Vagina (tissue), 2 donors: ENCODE measurements around the gene LIMK1. TPM values are rescaled to one million over a fixed set of nuclear protein-coding genes. Genes with fewer than 3 reads are reported as not detected.

Source experiments
- DNase-seq, 2 donors: peaks; one replicate each; pipeline ENCODE4 v3.0.0-alpha.2; 2017; ENCODE audit errors: extremely low spot score in 2 of 2
- H3K27ac ChIP-seq: fragments of 200-600 bp; sonication (generic); one replicate; pipeline ENCODE4 v1.5.1; 2019
- H3K27me3 ChIP-seq: fragments of 200-600 bp; sonication (generic); one replicate; pipeline ENCODE4 v1.5.1; 2019
- H3K36me3 ChIP-seq, 2 donors: fragments of 200-600 bp; sonication (generic); one replicate each; pipeline ENCODE4 v1.5.1; 2017 to 2019
- H3K4me1 ChIP-seq: fragments of 200-600 bp; sonication (generic); one replicate; pipeline ENCODE4 v1.5.1; 2019
- H3K4me3 ChIP-seq, 2 donors: fragments of 200-600 bp; sonication (generic); 1 replicate in 1 of 2; 2 replicates in 1 of 2; pipeline ENCODE4 v1.5.1; 2016 to 2019
- H3K9me3 ChIP-seq: fragments of 200-600 bp; sonication (generic); one replicate; pipeline ENCODE4 v1.5.1; 2019
- POLR2A ChIP-seq, 2 donors: fragments of 450-650 bp; IDR thresholded peaks; one replicate each; pipeline ENCODE4 v1.6.1; 2017; ENCODE audit warnings: antibody characterized with exemption in 2 of 2, mild to moderate bottlenecking in 2 of 2, moderate library complexity in 2 of 2
- POLR2AphosphoS5 ChIP-seq, 2 donors: sonication (generic); formaldehyde crosslinking; IDR thresholded peaks; one replicate each; pipeline ENCODE4 v1.9.0; 2017; ENCODE audit warnings: antibody characterized with exemption in 2 of 2, mild to moderate bottlenecking in 2 of 2, low read depth in 1 of 2; ENCODE audit not compliant: insufficient read depth in 1 of 2
- intact Hi-C: fragments of 100-400 bp; cut with DNase I; formaldehyde crosslinking; loops from one replicate; pipeline ENCODE4 v1.15.1; 2023
- total RNA-seq: library from RNA; depleted of rRNA; stranded (reverse); fragments of >200 nt; gene quantifications from one replicate; pipeline ENCODE4 v1.2.3, GENCODE V29; 2016
- TF ChIP-seq, protein P1 (sequence below), 3 experiments: fragments of 450-650 bp in 2 of 3; fragments of 200-600 bp in 1 of 3; sonication (generic) in 1 of 3; IDR thresholded peaks; one replicate each; pipeline ENCODE4 v1.5.1; 2017 to 2019; ENCODE audit warnings: antibody characterized with exemption in 3 of 3, mild to moderate bottlenecking in 2 of 3, moderate library complexity in 2 of 3

Gene LIMK1
- total RNA-seq, 1 donor from 2014 or later: 28.2 TPM

DNA sequence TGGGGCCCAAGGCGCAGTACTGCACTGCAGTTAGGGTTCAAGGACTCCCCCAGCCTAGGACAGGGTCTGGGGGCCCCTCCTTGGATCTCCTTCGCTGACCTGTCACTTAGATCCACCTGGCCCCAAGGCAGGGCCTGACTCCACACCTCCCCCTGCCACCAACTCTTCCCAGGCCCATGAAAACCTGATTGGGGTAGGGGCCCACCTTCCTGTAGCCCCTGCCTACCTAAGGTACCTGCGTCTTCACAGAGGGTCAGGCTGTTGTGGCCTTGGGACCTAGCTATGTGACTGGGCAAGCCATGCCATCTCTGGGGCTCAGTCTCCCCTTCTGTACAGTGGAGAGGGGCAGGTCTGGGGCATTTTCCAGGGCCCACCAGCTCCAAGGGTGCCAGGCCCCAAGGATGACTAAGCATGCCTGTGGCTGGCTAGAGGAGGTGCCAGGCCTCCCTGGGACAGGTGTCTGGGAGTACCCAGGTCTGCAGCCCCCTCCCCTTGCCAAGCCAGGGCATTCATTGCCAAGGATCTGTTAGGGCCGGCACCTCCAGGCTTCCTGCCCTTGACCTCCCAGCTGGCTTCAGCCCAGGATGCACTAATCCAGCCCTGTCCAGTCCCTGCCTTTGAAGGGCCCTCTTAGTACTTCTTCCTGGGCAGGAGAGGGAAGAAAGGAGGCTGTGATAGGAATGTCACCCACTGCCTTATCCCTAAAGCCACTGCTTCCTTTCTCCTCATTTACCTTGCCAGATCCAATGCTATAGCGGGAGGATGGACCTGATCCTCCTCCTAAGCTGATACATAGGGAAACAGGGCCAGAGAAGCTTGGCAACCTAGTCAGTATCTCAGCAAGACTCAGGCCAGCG, 1.3 kb downstream of the LIMK1 start:
- Histone ChIP-seq H3K36me3 (peaks cover 0 to 9% of the 10 kb centered on the region in 2 donors), H3K4me1 (peaks cover 23% of the 10 kb centered on the region), H3K4me3 (peak overlapping the region; percentile 71 to 99), H3K9me3 (no peaks in the 10 kb centered on the region), H3K27ac (peak overlapping the region; percentile 86), H3K27me3 (no peaks in the 10 kb centered on the region)
- DNase-seq: no peak
- TF ChIP-seq, protein P1, sequence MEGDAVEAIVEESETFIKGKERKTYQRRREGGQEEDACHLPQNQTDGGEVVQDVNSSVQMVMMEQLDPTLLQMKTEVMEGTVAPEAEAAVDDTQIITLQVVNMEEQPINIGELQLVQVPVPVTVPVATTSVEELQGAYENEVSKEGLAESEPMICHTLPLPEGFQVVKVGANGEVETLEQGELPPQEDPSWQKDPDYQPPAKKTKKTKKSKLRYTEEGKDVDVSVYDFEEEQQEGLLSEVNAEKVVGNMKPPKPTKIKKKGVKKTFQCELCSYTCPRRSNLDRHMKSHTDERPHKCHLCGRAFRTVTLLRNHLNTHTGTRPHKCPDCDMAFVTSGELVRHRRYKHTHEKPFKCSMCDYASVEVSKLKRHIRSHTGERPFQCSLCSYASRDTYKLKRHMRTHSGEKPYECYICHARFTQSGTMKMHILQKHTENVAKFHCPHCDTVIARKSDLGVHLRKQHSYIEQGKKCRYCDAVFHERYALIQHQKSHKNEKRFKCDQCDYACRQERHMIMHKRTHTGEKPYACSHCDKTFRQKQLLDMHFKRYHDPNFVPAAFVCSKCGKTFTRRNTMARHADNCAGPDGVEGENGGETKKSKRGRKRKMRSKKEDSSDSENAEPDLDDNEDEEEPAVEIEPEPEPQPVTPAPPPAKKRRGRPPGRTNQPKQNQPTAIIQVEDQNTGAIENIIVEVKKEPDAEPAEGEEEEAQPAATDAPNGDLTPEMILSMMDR (IDR thresholded peaks at IDR 0.05): no peak
- TF ChIP-seq POLR2AphosphoS5 (IDR thresholded peaks at IDR 0.05; ENCODE audit: insufficient read depth in 1 of 2, low read depth in 1 of 2): no peak
- TF ChIP-seq POLR2A (IDR thresholded peaks at IDR 0.05): no peak
- intact Hi-C loops: loop anchor here (10.0 kb wide), 1 partner anchor 90 kb away; the partner anchor contains the start of gene EIF4H

DNA sequence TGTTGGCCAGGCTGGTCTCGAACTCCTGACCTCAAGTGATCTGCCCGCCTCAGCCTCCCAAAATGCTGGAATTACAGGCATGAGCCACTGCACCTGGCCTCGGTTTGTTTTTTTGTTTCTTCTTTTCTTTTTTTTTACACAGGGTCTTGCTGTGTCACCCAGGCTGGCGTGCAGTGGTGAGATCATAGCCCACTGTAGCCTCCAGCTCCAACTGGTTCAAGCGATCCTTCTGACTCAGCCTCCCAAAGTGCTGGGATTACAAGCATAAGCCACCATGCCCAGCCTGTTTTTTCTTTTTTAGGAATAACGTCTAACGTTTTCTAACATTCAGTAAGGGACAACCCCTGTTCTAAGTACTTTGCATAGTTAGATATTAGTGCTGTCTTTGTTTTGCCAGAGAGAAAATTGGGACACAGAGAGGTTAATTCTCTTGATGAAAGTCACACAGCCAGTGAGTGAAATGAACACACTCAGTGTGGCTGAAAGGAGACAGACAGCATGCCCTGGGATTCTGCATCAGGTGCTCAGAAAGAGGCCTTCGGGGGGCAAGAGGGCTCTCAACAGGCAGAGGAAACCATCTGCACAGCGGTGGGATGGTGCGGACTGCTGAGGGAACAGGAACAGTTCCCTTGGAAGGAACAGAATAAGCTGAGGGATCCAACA, 4.3 kb downstream of the LIMK1 start:
- Histone ChIP-seq H3K27ac (no peak overlapping the region), H3K9me3 (no peaks in the 10 kb centered on the region), H3K27me3 (no peaks in the 10 kb centered on the region), H3K4me3 (no peak overlapping the region), H3K4me1 (peaks cover 30% of the 10 kb centered on the region), H3K36me3 (peaks cover 0 to 9% of the 10 kb centered on the region in 2 donors)
- TF ChIP-seq POLR2A (IDR thresholded peaks at IDR 0.05): no peak
- no peak for TF ChIP-seq POLR2AphosphoS5 (IDR thresholded peaks at IDR 0.05; ENCODE audit: insufficient read depth in 1 of 2, low read depth in 1 of 2)
- TF ChIP-seq, protein P1 (IDR thresholded peaks at IDR 0.05): no peak
- DNase-seq: no peak
- intact Hi-C loops: loop anchor here (10.0 kb wide), 1 partner anchor 87 kb away; the partner anchor contains the start of gene EIF4H

DNA sequence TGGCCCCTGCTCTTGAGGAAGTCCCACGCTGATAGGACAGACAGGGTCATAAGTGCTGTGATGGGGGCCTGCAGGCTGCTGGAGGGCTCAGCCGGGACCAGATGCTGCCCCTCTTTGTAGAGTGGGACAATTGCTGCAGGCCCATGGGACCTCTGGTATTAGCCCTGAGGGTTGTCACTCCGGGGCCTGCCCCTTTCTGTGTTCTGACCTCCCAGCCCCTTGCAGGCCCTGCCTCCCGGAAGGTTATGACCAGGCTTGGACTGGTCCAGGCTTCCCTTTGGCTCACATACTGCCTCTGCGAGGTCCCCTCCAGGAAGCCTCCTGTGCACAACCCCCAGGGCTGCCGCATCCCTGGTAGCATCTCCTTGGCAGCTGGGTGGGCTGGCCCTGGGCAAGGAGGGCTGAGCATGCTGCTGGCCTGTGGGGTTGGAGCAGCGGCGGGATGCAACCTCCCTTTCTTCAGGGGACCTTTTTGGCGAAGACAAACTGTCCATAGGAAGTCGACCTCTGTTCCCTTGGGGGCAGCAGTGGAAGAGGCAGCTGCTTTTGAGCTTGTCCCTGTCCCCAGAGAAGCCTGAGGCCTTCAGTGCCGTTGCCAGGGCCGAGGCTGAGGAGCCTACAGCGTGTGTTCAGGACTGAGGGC, 8.8 kb downstream of the LIMK1 start:
- no peaks in the 10 kb centered on the region for H3K9me3 ChIP-seq
- intact Hi-C loops: no loop called here
- H3K36me3 ChIP-seq: peaks cover 0 to 9% of the 10 kb centered on the region in 2 donors
- H3K4me3 ChIP-seq: no peak overlapping the region
- no peak for DNase-seq
- peaks cover 40% of the 10 kb centered on the region for H3K4me1 ChIP-seq
- H3K27me3 ChIP-seq: no peaks in the 10 kb centered on the region
- peak overlapping the region; percentile 88 for H3K27ac ChIP-seq
- TF ChIP-seq, protein P1 (IDR thresholded peaks at IDR 0.05): no peak
- TF ChIP-seq POLR2A (IDR thresholded peaks at IDR 0.05) (no peak), POLR2AphosphoS5 (IDR thresholded peaks at IDR 0.05; ENCODE audit: insufficient read depth in 1 of 2, low read depth in 1 of 2) (no peak)

DNA sequence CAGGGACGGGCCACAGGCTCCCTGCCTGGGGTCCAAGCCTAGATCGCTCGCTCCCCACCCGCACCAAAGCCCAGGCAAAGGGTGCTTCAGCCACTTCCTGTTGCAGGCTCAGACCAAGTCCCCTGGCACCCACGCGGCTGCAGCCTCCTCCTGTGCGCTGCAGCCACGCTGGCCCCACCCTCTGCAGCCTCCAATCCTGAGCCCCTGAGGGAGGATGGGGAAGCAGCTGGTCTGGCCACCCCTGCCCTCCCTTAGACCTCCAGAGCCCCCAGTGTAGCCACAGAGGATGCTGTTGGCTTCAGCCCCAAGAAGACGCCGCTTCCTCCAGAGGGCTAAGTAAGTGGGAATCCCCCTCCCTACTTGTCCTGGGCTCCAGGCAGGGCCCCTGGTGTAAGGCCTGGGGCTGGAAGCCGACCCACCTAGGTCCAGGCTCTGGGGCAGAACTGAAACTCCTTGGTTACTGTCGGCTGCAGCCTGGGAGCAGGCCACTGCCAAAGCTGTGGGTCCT, 9.4 kb downstream of the LIMK1 start:
- TF ChIP-seq POLR2AphosphoS5 (IDR thresholded peaks at IDR 0.05; ENCODE audit: insufficient read depth in 1 of 2, low read depth in 1 of 2) (no peak), POLR2A (IDR thresholded peaks at IDR 0.05) (no peak)
- TF ChIP-seq, protein P1 (IDR thresholded peaks at IDR 0.05): no peak
- H3K27ac ChIP-seq: peak overlapping the region; percentile 88
- peaks cover 45% of the 10 kb centered on the region for H3K4me1 ChIP-seq
- H3K9me3 ChIP-seq: no peaks in the 10 kb centered on the region
- intact Hi-C loops: no loop called here
- H3K36me3 ChIP-seq: peaks cover 0 to 5% of the 10 kb centered on the region in 2 donors
- DNase-seq: no peak
- no peak overlapping the region for H3K4me3 ChIP-seq
- H3K27me3 ChIP-seq: no peaks in the 10 kb centered on the region
